Measurements from ENCODE around the gene USP25.

DNA sequence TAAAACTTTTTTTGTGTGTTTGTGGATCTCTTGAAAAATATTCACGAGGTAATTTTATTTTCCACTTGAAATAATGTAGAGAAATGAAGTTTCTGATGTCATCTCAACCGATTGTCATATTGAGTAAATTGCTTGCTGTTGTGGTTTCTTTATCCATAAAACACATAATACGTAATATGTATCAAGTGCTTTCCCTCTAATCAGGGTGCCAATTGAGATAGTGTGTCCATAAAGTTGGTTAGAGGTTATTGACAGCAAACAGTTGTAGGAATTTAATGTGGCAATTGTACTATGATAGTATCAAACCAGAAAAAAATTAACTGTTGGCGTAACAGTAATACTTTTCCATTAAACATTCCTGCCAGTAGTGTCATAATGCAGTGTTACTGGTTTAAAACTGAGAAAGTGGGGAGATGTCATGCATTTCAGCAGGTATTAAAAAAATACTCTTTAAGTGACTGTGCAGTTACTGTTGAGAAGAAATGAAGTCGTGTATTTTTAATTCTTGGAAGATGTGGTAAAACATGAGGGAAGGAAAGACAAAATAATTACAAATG lies 38.3 kb downstream of the USP25 start:
- no peak for TF ChIP-seq EZH2 (IDR thresholded peaks at IDR 0.05; ENCODE audit: borderline replicate concordance, low read length)
- TF ChIP-seq, protein P1, sequence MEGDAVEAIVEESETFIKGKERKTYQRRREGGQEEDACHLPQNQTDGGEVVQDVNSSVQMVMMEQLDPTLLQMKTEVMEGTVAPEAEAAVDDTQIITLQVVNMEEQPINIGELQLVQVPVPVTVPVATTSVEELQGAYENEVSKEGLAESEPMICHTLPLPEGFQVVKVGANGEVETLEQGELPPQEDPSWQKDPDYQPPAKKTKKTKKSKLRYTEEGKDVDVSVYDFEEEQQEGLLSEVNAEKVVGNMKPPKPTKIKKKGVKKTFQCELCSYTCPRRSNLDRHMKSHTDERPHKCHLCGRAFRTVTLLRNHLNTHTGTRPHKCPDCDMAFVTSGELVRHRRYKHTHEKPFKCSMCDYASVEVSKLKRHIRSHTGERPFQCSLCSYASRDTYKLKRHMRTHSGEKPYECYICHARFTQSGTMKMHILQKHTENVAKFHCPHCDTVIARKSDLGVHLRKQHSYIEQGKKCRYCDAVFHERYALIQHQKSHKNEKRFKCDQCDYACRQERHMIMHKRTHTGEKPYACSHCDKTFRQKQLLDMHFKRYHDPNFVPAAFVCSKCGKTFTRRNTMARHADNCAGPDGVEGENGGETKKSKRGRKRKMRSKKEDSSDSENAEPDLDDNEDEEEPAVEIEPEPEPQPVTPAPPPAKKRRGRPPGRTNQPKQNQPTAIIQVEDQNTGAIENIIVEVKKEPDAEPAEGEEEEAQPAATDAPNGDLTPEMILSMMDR (conservative IDR thresholded peaks at IDR 0.05 in 1 of 2, IDR thresholded peaks at IDR 0.05 in 1 of 2; ENCODE audit: extremely low read depth in 1 of 2, insufficient read depth in 1 of 2, low read depth in 1 of 2, low read length in 2 of 2): no peak

Data from mammary epithelial cell (primary cell).